K562 (cell line): ENCODE data around the gene PLCD1. TPM values are rescaled to one million over a fixed set of nuclear protein-coding genes. Genes with fewer than 3 reads are reported as not detected.

Source experiments
- CBFA2T2 ChIP-seq: fragments of 450-650 bp; conservative IDR thresholded peaks from 2 replicates; pipeline ENCODE4 v1.6.1; 2017; ENCODE audit warnings: mild to moderate bottlenecking
- CCAR2 ChIP-seq: fragments of 200-400 bp; formaldehyde crosslinking; IDR thresholded peaks from 2 replicates; pipeline ENCODE4 v1.6.1; 2017; ENCODE audit warnings: mild to moderate bottlenecking, low read depth, low read length
- CXXC5 ChIP-seq: fragments of 250-450 bp; sonication (Bioruptor Pico); IDR thresholded peaks from 2 replicates; pipeline ENCODE4 v1.8.0; 2022; ENCODE audit warnings: inconsistent platforms, mild to moderate bottlenecking, moderate library complexity
- GTF2A2 ChIP-seq: IDR thresholded peaks from 2 replicates; pipeline ENCODE4 v1.6.1; 2016; ENCODE audit warnings: mild to moderate bottlenecking, missing genetic modification characterization, missing compliant biosample characterization
- HBP1 ChIP-seq: fragments of 450-650 bp; formaldehyde crosslinking; IDR thresholded peaks from 2 replicates; pipeline ENCODE4 v1.4.0; 2022; ENCODE audit warnings: missing genetic modification characterization
- HNRNPL ChIP-seq: fragments of 200-400 bp; formaldehyde crosslinking; IDR thresholded peaks from 2 replicates; pipeline ENCODE4 v1.6.1; 2017; ENCODE audit warnings: low read depth, mild to moderate bottlenecking, low read length
- MAFK ChIP-seq: IDR thresholded peaks from 2 replicates; pipeline ENCODE4 v1.6.1; 2011; ENCODE audit warnings: low read length, improper control_type of control experiment
- MCM7 ChIP-seq, 2 experiments: fragments of 450-650 bp; IDR thresholded peaks; 2 replicates each; pipeline ENCODE4 v1.6.1; 2016 to 2018
- OTX1 ChIP-seq: fragments of 450-650 bp; formaldehyde crosslinking; IDR thresholded peaks from 2 replicates; pipeline ENCODE4 v1.4.0; 2022; ENCODE audit warnings: mild to moderate bottlenecking
- POLR2AphosphoS2 ChIP-seq: IDR thresholded peaks from 2 replicates; pipeline ENCODE4 v1.6.1; 2012; ENCODE audit warnings: low read length, improper control_type of control experiment
- RBM14 ChIP-seq: fragments of 200-400 bp; formaldehyde crosslinking; IDR thresholded peaks from 2 replicates; pipeline ENCODE4 v1.6.1; 2018; ENCODE audit warnings: low read depth, mild to moderate bottlenecking, low read length, moderate library complexity, borderline replicate concordance; ENCODE audit not compliant: insufficient read depth
- SNIP1 ChIP-seq: fragments of 450-650 bp; IDR thresholded peaks from 2 replicates; pipeline ENCODE4 v1.7.1; 2017; ENCODE audit warnings: low read depth, mild to moderate bottlenecking
- TCF7 ChIP-seq: sonication (generic); IDR thresholded peaks from 2 replicates; pipeline ENCODE4 v1.6.1; 2016; ENCODE audit warnings: antibody characterized with exemption, borderline replicate concordance
- TEAD1 ChIP-seq, 2 experiments: fragments of 450-650 bp in 1 of 2; sonication (generic) in 1 of 2; formaldehyde crosslinking; IDR thresholded peaks; 2 replicates each; pipeline versions ENCODE4 v1.4.0 to v1.8.0; 2020 to 2022; ENCODE audit warnings: mild to moderate bottlenecking in 2 of 2, missing genetic modification reagents in 1 of 2
- ZBTB9 ChIP-seq: fragments of 450-650 bp; formaldehyde crosslinking; IDR thresholded peaks from 2 replicates; pipeline ENCODE4 v1.4.0; 2020; ENCODE audit warnings: mild to moderate bottlenecking, moderate library complexity
- ZNF239 ChIP-seq: fragments of 250-450 bp; sonication (Bioruptor Pico); IDR thresholded peaks from 2 replicates; pipeline ENCODE4 v1.4.0; 2020; ENCODE audit warnings: mild to moderate bottlenecking
- polyA plus RNA-seq, 8 experiments: library from polyadenylated mRNA; depleted of rRNA in 4 of 8; stranded (reverse) in 5 of 8; unstranded in 3 of 8; fragments of >200 nt; fragmentation: Nextera tagmentation in 2 of 8; fragmentation: Illumina TruSeq in 1 of 8; extraction: Ambion mirVana in 2 of 8; extraction: Trizol in 1 of 8; gene quantifications; 2 replicates each; pipeline versions ENCODE4 v1.2.1 to v1.2.3, GENCODE V29; 2011 to 2014; ENCODE audit warnings: inconsistent platforms in 1 of 8, missing spikeins in 1 of 8
- total RNA-seq, 7 experiments: library from RNA; depleted of rRNA in 6 of 7; stranded (reverse); fragments of >200 nt in 6 of 7; fragmentation: Illumina TruSeq in 2 of 7; extraction: Trizol in 2 of 7; gene quantifications; 2 replicates each; pipeline versions ENCODE4 v1.2.1 to v1.2.3, GENCODE V29; 2011 to 2021; ENCODE audit warnings: low replicate concordance in 1 of 7
- TF ChIP-seq, protein P1 (sequence below), 3 experiments: fragments of 200-800 bp in 1 of 3; fragments of 250-450 bp in 1 of 3; fragments of 450-650 bp in 1 of 3; sonication (Bioruptor Pico) in 1 of 3; sonication (Bioruptor generic) in 1 of 3; formaldehyde crosslinking in 1 of 3; IDR thresholded peaks; 2 replicates each; pipeline versions ENCODE4 v1.6.1 to v1.8.0; 2016 to 2022; ENCODE audit warnings: mild to moderate bottlenecking in 2 of 3, missing genetic modification characterization in 2 of 3, missing compliant biosample characterization in 1 of 3, moderate library complexity in 1 of 3
- TF ChIP-seq, protein P2 (sequence below): fragments of 450-650 bp; IDR thresholded peaks from 2 replicates; pipeline ENCODE4 v1.6.1; 2016; ENCODE audit warnings: antibody characterized with exemption
- TF ChIP-seq, protein P3 (sequence below): fragments of 450-650 bp; IDR thresholded peaks from 2 replicates; pipeline ENCODE4 v1.6.1; 2016; ENCODE audit warnings: mild to moderate bottlenecking

Gene PLCD1
- total and polyA plus RNA-seq, 9 of the 15 experiments (the other 6 are each of a cell fraction or from before 2014, with no cell fraction given), result 5.4 to 209 (median 116) TPM

- TF ChIP-seq HNRNPL, result no peak
- TF ChIP-seq ZNF239 (CRISPR knock-in tag), result no peak
- TF ChIP-seq MCM7 (IDR thresholded peaks at IDR 0.05), result no peak
- no peak for TF ChIP-seq CXXC5
- TF ChIP-seq, protein P1, sequence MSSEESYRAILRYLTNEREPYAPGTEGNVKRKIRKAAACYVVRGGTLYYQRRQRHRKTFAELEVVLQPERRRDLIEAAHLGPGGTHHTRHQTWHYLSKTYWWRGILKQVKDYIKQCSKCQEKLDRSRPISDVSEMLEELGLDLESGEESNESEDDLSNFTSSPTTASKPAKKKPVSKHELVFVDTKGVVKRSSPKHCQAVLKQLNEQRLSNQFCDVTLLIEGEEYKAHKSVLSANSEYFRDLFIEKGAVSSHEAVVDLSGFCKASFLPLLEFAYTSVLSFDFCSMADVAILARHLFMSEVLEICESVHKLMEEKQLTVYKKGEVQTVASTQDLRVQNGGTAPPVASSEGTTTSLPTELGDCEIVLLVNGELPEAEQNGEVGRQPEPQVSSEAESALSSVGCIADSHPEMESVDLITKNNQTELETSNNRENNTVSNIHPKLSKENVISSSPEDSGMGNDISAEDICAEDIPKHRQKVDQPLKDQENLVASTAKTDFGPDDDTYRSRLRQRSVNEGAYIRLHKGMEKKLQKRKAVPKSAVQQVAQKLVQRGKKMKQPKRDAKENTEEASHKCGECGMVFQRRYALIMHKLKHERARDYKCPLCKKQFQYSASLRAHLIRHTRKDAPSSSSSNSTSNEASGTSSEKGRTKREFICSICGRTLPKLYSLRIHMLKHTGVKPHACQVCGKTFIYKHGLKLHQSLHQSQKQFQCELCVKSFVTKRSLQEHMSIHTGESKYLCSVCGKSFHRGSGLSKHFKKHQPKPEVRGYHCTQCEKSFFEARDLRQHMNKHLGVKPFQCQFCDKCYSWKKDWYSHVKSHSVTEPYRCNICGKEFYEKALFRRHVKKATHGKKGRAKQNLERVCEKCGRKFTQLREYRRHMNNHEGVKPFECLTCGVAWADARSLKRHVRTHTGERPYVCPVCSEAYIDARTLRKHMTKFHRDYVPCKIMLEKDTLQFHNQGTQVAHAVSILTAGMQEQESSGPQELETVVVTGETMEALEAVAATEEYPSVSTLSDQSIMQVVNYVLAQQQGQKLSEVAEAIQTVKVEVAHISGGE (CRISPR knock-in tag; IDR thresholded peaks at IDR 0.05), result no peak
- TF ChIP-seq POLR2AphosphoS2, result no peak
- no peak for TF ChIP-seq TEAD1 (CRISPR knock-in tag; IDR thresholded peaks at IDR 0.05)
- no peak for TF ChIP-seq TCF7
- no peak for TF ChIP-seq OTX1 (CRISPR knock-in tag)
- 0 out of 2 replicates have a peak, but pooled peaks have one; percentile 61 for TF ChIP-seq ZBTB9 (CRISPR knock-in tag)
- no peak for TF ChIP-seq HBP1 (CRISPR knock-in tag)
- TF ChIP-seq GTF2A2 (tag), result no peak
- no peak for TF ChIP-seq RBM14
- TF ChIP-seq CCAR2, result no peak
- no peak; the same call in 1 of the 2 replicates for TF ChIP-seq MAFK
- peak; percentile 54; the same call in 1 of the 2 replicates for TF ChIP-seq CBFA2T2
- TF ChIP-seq, protein P2, sequence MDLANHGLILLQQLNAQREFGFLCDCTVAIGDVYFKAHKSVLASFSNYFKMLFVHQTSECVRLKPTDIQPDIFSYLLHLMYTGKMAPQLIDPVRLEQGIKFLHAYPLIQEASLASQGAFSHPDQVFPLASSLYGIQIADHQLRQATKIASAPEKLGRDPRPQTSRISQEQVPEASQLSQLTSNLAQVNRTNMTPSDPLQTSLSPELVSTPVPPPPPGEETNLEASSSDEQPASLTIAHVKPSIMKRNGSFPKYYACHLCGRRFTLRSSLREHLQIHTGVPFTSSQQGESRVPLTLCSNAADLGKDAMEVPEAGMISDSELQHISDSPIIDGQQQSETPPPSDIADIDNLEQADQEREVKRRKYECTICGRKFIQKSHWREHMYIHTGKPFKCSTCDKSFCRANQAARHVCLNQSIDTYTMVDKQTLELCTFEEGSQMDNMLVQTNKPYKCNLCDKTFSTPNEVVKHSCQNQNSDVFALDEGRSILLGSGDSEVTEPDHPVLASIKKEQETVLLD, result peak; percentile 56; the same call in 1 of the 2 replicates
- TF ChIP-seq, protein P3, sequence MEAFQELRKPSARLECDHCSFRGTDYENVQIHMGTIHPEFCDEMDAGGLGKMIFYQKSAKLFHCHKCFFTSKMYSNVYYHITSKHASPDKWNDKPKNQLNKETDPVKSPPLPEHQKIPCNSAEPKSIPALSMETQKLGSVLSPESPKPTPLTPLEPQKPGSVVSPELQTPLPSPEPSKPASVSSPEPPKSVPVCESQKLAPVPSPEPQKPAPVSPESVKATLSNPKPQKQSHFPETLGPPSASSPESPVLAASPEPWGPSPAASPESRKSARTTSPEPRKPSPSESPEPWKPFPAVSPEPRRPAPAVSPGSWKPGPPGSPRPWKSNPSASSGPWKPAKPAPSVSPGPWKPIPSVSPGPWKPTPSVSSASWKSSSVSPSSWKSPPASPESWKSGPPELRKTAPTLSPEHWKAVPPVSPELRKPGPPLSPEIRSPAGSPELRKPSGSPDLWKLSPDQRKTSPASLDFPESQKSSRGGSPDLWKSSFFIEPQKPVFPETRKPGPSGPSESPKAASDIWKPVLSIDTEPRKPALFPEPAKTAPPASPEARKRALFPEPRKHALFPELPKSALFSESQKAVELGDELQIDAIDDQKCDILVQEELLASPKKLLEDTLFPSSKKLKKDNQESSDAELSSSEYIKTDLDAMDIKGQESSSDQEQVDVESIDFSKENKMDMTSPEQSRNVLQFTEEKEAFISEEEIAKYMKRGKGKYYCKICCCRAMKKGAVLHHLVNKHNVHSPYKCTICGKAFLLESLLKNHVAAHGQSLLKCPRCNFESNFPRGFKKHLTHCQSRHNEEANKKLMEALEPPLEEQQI, result no peak
- no peak for TF ChIP-seq SNIP1
These were observed 41.7 kb downstream of the PLCD1 start (continued) for GRCh38 chr3:37987751-37988179.
